ENCODE results near the gene WDR53.

GRCh38 chr3:196617256-196617655 is 48.9 kb upstream of the WDR53 start:
- TF ChIP-seq CTCF (IDR thresholded peaks at IDR 0.05; ENCODE audit: insufficient read depth, low read length) = no peak
- no peak for TF ChIP-seq GABPA (IDR thresholded peaks at IDR 0.05; ENCODE audit: low read depth)
- no peak for TF ChIP-seq POLR2AphosphoS5 (IDR thresholded peaks at IDR 0.05; ENCODE audit: low read depth)
